Measurements from ENCODE around the gene EPS15.
"Not testable (repeated sequence)": the region's sequence is repeated elsewhere in the genome, so short reads cannot be mapped to it uniquely, and the experiment has no call there.

EPS15 gene

DNA sequence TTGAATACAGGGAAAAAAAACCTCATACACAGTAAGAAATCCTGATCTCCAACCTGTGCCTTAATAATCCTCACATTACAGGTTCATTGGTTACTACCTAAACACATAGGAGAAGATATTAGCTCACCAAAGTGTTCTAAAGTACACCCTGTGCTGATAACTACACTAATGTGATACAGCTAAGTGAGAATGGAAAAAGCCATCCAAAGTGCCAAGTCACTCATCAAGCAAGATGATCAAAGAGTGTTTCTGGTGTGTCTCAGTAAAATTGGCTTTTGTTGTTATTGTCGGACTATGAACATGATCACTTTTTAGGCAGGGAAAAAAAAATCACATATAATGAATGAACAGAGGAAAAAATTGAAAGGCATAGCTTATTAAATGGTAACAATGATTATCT is 31.4 kb downstream of the EPS15 start:
- H3K27me3 ChIP-seq (replicated peaks; ENCODE audit: insufficient read depth, low read length) = no peaks in the 10 kb centered on the region
- H3K4me2 ChIP-seq (ENCODE audit: low read depth, low read length) = no peak overlapping the region
- no peaks in the 10 kb centered on the region for H3K9me3 ChIP-seq (replicated peaks; ENCODE audit: insufficient read depth, low read length)
- H3F3A ChIP-seq (ENCODE audit: insufficient read depth, low read length) = no peaks in the 10 kb centered on the region
- no peaks in the 10 kb centered on the region; the same call in 1 of the 2 replicates for H3K9me2 ChIP-seq (replicated peaks; ENCODE audit: insufficient read depth, low read length)
- no peaks in the 10 kb centered on the region for H3K36me3 ChIP-seq (replicated peaks; ENCODE audit: insufficient read depth, low read length)
- H3K4me1 ChIP-seq (ENCODE audit: low read length) = peaks cover 3% of the 10 kb centered on the region; the same call in 1 of the 2 replicates
- H2AFZ ChIP-seq (ENCODE audit: low read length) = no peak overlapping the region
- no peaks in the 10 kb centered on the region for H4K20me1 ChIP-seq (ENCODE audit: insufficient read depth, low read length)
- no peak overlapping the region for H3K9ac ChIP-seq (ENCODE audit: low read length)
- TF ChIP-seq, protein P1, sequence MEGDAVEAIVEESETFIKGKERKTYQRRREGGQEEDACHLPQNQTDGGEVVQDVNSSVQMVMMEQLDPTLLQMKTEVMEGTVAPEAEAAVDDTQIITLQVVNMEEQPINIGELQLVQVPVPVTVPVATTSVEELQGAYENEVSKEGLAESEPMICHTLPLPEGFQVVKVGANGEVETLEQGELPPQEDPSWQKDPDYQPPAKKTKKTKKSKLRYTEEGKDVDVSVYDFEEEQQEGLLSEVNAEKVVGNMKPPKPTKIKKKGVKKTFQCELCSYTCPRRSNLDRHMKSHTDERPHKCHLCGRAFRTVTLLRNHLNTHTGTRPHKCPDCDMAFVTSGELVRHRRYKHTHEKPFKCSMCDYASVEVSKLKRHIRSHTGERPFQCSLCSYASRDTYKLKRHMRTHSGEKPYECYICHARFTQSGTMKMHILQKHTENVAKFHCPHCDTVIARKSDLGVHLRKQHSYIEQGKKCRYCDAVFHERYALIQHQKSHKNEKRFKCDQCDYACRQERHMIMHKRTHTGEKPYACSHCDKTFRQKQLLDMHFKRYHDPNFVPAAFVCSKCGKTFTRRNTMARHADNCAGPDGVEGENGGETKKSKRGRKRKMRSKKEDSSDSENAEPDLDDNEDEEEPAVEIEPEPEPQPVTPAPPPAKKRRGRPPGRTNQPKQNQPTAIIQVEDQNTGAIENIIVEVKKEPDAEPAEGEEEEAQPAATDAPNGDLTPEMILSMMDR (IDR thresholded peaks at IDR 0.05; ENCODE audit: low read length) = no peak
- TF ChIP-seq EZH2phosphoT487 (IDR thresholded peaks at IDR 0.05; ENCODE audit: low read length) = no peak
- TF ChIP-seq EZH2 (optimal IDR thresholded peaks at IDR 0.05; ENCODE audit: low read depth, low read length) = no peak
- H3K4me3 ChIP-seq (ENCODE audit: low read length) = no peak overlapping the region
- DNase-seq = no peak
- H3K27ac ChIP-seq (ENCODE audit: low read length) = no peak overlapping the region
- peaks cover 79% of the 10 kb centered on the region for H3K79me2 ChIP-seq (ENCODE audit: low read length)

GRCh38 chr1:51484591-51484990 is 34.5 kb downstream of the EPS15 start:
- Histone ChIP-seq H3K27ac (ENCODE audit: low read length) (no peak overlapping the region), H3K9ac (ENCODE audit: low read length) (no peak overlapping the region), H3K4me2 (ENCODE audit: low read depth, low read length) (no peak overlapping the region), H4K20me1 (ENCODE audit: insufficient read depth, low read length) (no peaks in the 10 kb centered on the region), H3K9me2 (replicated peaks; ENCODE audit: insufficient read depth, low read length) (no peaks in the 10 kb centered on the region; the same call in 1 of the 2 replicates), H3K4me3 (ENCODE audit: low read length) (no peak overlapping the region), H3K36me3 (replicated peaks; ENCODE audit: insufficient read depth, low read length) (no peaks in the 10 kb centered on the region), H3K4me1 (ENCODE audit: low read length) (no peaks in the 10 kb centered on the region), H3K27me3 (replicated peaks; ENCODE audit: insufficient read depth, low read length) (no peaks in the 10 kb centered on the region), H3K79me2 (ENCODE audit: low read length) (peaks cover 58% of the 10 kb centered on the region), H3F3A (ENCODE audit: insufficient read depth, low read length) (no peaks in the 10 kb centered on the region), H3K9me3 (replicated peaks; ENCODE audit: insufficient read depth, low read length) (no peaks in the 10 kb centered on the region), H2AFZ (ENCODE audit: low read length) (no peak overlapping the region)
- TF ChIP-seq, protein P1 (IDR thresholded peaks at IDR 0.05; ENCODE audit: low read length) = no peak
- no peak for TF ChIP-seq EZH2phosphoT487 (IDR thresholded peaks at IDR 0.05; ENCODE audit: low read length)
- TF ChIP-seq EZH2 (optimal IDR thresholded peaks at IDR 0.05; ENCODE audit: low read depth, low read length) = no peak
- DNase-seq = no peak

GRCh38 chr1:51482881-51483280 is 36.2 kb downstream of the EPS15 start:
- Histone ChIP-seq H3K36me3 (replicated peaks; ENCODE audit: insufficient read depth, low read length) (no peaks in the 10 kb centered on the region), H4K20me1 (ENCODE audit: insufficient read depth, low read length) (no peaks in the 10 kb centered on the region)

DNA sequence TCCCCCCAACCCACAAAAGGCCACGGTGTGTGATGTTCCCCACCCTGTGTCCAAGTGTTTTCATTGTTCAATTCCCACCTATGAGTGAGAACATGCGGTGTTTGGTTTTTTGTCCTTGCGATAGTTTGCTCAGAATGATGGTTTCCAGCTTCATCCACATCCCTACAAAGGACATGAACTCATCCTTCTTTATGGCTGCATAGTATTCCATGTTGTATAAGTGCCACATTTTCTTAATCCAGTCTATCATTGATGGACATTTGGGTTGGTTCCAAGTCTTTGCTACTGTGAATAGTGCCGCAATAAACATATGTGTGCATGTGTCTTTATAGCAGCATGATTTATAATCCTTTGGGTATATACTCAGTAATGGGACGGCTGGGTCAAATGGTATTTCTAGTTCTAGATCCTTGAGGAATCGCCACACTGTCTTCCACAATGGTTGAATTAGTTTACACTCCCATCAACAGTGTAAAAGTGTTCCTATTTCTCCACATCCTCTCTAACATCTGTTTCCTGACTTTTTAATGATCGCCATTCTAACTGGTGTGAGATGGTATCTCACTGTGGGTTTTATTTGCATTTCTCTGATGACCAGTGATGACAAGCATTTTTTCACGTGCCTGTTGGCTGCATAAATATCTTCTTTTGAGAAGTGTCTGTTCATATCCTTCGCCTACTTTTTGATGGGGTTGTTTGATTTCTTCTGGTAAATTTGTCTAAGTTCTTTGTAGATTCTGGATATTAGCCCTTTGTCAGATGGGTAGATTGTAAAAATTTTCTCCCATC is 44.0 kb downstream of the EPS15 start:
- H4K20me1 ChIP-seq (ENCODE audit: insufficient read depth, low read length); H2AFZ ChIP-seq (ENCODE audit: low read length); H3F3A ChIP-seq (ENCODE audit: insufficient read depth, low read length); H3K9me2 ChIP-seq (replicated peaks; ENCODE audit: insufficient read depth, low read length); H3K4me1 ChIP-seq (ENCODE audit: low read length); H3K27me3 ChIP-seq (replicated peaks; ENCODE audit: insufficient read depth, low read length); H3K36me3 ChIP-seq (replicated peaks; ENCODE audit: insufficient read depth, low read length); H3K27ac ChIP-seq (ENCODE audit: low read length); H3K4me3 ChIP-seq (ENCODE audit: low read length); H3K9me3 ChIP-seq (replicated peaks; ENCODE audit: insufficient read depth, low read length); H3K9ac ChIP-seq (ENCODE audit: low read length); DNase-seq; H3K79me2 ChIP-seq (ENCODE audit: low read length); H3K4me2 ChIP-seq (ENCODE audit: low read depth, low read length): not testable (repeated sequence)

More at GRCh38 chr1:51482881-51483280, 36.2 kb downstream of the EPS15 start:
- Histone ChIP-seq H3K4me3 (ENCODE audit: low read length) (no peak overlapping the region), H3K9ac (ENCODE audit: low read length) (no peak overlapping the region), H3F3A (ENCODE audit: insufficient read depth, low read length) (no peaks in the 10 kb centered on the region), H3K4me2 (ENCODE audit: low read depth, low read length) (no peak overlapping the region), H3K4me1 (ENCODE audit: low read length) (no peaks in the 10 kb centered on the region), H3K9me2 (replicated peaks; ENCODE audit: insufficient read depth, low read length) (no peaks in the 10 kb centered on the region; the same call in 1 of the 2 replicates), H3K9me3 (replicated peaks; ENCODE audit: insufficient read depth, low read length) (no peaks in the 10 kb centered on the region), H3K27me3 (replicated peaks; ENCODE audit: insufficient read depth, low read length) (no peaks in the 10 kb centered on the region), H3K27ac (ENCODE audit: low read length) (no peak overlapping the region), H3K79me2 (ENCODE audit: low read length) (peaks cover 45% of the 10 kb centered on the region), H2AFZ (ENCODE audit: low read length) (no peak overlapping the region)
- no peak for DNase-seq
- TF ChIP-seq EZH2phosphoT487 (IDR thresholded peaks at IDR 0.05; ENCODE audit: low read length) (no peak), EZH2 (optimal IDR thresholded peaks at IDR 0.05; ENCODE audit: low read depth, low read length) (no peak)
- TF ChIP-seq, protein P1 (IDR thresholded peaks at IDR 0.05; ENCODE audit: low read length) = no peak

Measured in MM.1S (cell line).